NCI-H2081 (cell line): Measurements from ENCODE around the gene TRH.
"Not testable (repeated sequence)": the region's sequence is repeated elsewhere in the genome, so short reads cannot be mapped to it uniquely, and the experiment has no call there.

Source experiments
- DNase-seq, 2 experiments: peaks; one replicate each; lab custom pipeline; 2025; lab: John Stamatoyannopoulos, UW

TRH gene

GRCh38 chr3:130010556-130010955 lies 36.0 kb downstream of the TRH start:
- no peak for DNase-seq

DNA sequence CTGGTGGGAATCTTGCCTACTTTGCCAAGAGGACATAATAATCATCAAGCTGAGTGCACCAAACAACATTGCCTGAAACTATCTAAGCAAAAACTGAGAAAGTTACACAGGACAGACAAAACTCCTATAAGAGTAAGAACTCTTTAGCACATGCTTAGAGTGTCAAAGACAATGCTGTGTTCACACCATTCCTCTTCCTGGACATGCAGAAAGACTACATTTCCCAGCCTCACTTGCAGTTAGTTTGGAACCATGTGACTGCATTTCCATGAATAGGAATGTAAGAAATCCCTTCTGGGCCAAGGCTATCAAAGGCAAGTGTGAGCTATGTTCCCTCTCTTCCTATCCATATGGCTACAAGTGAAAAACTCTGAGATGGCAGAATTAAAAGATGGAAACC lies 37.6 kb downstream of the TRH start:
- not testable (repeated sequence) for DNase-seq

DNA sequence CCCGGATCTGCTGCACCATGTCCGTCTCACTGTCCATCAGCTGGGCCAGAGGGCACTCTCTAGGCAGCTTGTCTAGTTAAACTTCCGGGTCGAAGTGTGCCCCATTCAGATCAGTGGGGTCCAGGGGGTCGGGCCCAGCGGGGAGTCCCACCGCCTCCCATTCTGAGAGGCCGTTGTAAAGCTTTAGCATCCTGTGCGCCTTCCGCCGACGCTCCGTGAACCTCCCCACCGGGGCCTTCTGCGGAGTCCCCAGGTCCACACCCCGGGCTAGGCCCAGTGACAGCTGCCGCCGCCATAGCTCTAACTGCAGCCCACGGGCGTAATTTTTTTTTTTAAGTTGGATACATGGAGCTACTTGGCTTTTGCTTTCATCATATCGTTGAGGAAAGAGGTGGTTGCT lies 38.7 kb downstream of the TRH start:
- not testable (repeated sequence) for DNase-seq

GRCh38 chr3:130014526-130014925 lies 40.0 kb downstream of the TRH start:
- no peak for DNase-seq

GRCh38 chr3:130017661-130018060 lies 43.1 kb downstream of the TRH start:
- DNase-seq, result not testable (repeated sequence)

DNA sequence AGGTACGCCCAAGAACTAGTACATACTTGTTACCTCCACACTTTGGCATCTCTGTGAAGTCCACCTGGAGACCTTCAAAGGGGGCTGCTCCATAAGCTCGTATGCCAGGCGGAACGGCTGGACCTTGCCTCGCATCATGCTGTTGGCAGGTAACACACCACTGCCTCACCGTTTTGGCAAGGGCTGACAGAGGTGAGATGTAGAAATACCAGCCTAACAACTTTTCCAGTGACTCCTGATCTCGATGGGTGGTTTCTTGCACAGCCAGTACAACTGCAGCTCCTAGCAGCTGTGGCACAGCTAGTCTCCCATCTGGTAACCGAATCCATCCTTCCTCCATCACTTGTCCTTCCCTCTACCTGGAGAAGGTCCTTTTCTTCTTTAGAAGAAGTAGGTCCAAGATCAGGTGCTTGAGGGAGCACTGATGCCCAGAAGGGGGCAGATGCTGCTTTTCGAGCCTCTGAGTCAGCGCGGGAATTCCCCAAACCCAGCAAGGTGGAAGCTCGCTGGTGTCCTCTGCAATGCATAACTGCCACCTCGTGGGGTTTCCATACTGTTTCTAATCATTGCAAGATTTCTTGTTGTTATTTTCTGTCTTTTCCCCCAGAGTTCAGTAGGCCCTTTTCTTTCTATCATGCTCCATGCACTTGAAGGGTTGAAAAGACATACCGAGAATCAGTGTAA lies 51.8 kb downstream of the TRH start:
- DNase-seq, result not testable (repeated sequence)

DNA sequence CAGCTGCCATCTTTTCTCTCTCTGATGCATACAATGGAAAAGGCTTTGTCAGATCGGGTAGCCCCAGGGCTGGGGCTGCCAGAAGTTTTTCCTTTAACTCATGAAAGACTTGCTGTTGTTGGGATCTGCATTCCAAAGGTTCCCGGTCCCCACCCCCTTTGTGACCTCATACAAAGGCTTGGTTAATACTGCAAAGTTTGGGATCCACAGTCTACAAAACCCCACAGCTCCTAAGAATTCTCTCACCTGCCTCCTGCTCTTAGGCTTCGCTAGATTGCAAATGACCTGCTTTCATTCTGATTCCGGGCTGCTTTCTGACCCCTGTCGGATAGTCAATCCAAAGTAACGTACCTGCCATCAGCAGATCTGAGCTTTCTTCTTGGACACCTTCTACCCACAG lies 52.9 kb downstream of the TRH start:
- not testable (repeated sequence) for DNase-seq
